WTC11 (cell line): ENCODE data around the gene KCNJ15. TPM values are rescaled to one million over a fixed set of nuclear protein-coding genes. Genes with fewer than 3 reads are reported as not detected.

Source experiments
- ATAC-seq: fragments of 200-7000 bp; cut with Tn5 transposase; 2 replicates; pipeline ENCODE4 v1.10.0; 2021; ENCODE audit warnings: mild to moderate bottlenecking, moderate library complexity
- CTCF ChIA-PET: fragments of 300-600 bp; sonication (Branson Sonifier 250); formaldehyde crosslinking; loops from one replicate; lab custom pipeline; 2021; ENCODE audit warnings: antibody characterized with exemption; lab: Charles Lee
- POLR2A ChIA-PET: fragments of 350-600 bp; sonication (Branson Sonifier 250); formaldehyde crosslinking; loops from one replicate; lab custom pipeline; 2021; ENCODE audit warnings: antibody characterized with exemption; lab: Charles Lee
- DNase-seq: peaks from one replicate; pipeline ENCODE4 v3.0.0; 2021; ENCODE audit warnings: low spot score
- H3K27ac Mint-ChIP-seq: 2 replicates; pipeline ENCODE4 v1.8.0; 2021; ENCODE audit warnings: mixed read lengths
- H3K27me3 Mint-ChIP-seq: 2 replicates; pipeline ENCODE4 v1.8.0; 2021; ENCODE audit warnings: low read depth, mild to moderate bottlenecking, moderate library complexity, mixed read lengths
- H3K36me3 Mint-ChIP-seq: 2 replicates; pipeline ENCODE4 v1.8.0; 2021; ENCODE audit warnings: mixed read lengths
- H3K4me1 Mint-ChIP-seq: 2 replicates; pipeline ENCODE4 v1.8.0; 2022; ENCODE audit warnings: mixed read lengths
- H3K4me3 Mint-ChIP-seq: 2 replicates; pipeline ENCODE4 v1.8.0; 2021; ENCODE audit warnings: mild to moderate bottlenecking, moderate library complexity, mixed read lengths
- H3K9me3 Mint-ChIP-seq: 2 replicates; pipeline ENCODE4 v1.8.0; 2021; ENCODE audit warnings: mixed read lengths
- ATF1 ChIP-seq: sonication (generic); formaldehyde crosslinking; IDR thresholded peaks from 2 replicates; pipeline ENCODE4 v1.8.1; 2023; ENCODE audit warnings: mild to moderate bottlenecking, moderate library complexity, missing genetic modification reagents
- GRHL2 ChIP-seq: fragments of 250-450 bp; sonication (Bioruptor Pico); IDR thresholded peaks from 2 replicates; pipeline ENCODE4 v1.8.0; 2022; ENCODE audit warnings: mild to moderate bottlenecking, moderate library complexity; ENCODE audit not compliant: insufficient replicate concordance, severe bottlenecking
- HMGA2 ChIP-seq: fragments of 250-450 bp; sonication (Bioruptor Pico); IDR thresholded peaks from 2 replicates; pipeline ENCODE4 v1.4.0; 2021; ENCODE audit warnings: mild to moderate bottlenecking, moderate library complexity
- HMGXB4 ChIP-seq: sonication (generic); formaldehyde crosslinking; IDR thresholded peaks from 2 replicates; pipeline ENCODE4 v1.8.1; 2023; ENCODE audit warnings: mild to moderate bottlenecking, moderate library complexity, missing genetic modification reagents
- NR2C2 ChIP-seq: sonication (generic); formaldehyde crosslinking; IDR thresholded peaks from 2 replicates; pipeline ENCODE4 v1.8.0; 2022; ENCODE audit warnings: mild to moderate bottlenecking, missing genetic modification reagents
- SMAD4 ChIP-seq: sonication (generic); formaldehyde crosslinking; IDR thresholded peaks from 2 replicates; pipeline ENCODE4 v1.8.0; 2022; ENCODE audit warnings: mild to moderate bottlenecking, missing genetic modification reagents
- STAT6 ChIP-seq: sonication (generic); formaldehyde crosslinking; conservative IDR thresholded peaks from 2 replicates; pipeline ENCODE4 v1.8.1; 2023; ENCODE audit warnings: mild to moderate bottlenecking, low read depth, missing genetic modification reagents, moderate library complexity
- ZNF219 ChIP-seq: sonication (generic); formaldehyde crosslinking; IDR thresholded peaks from 2 replicates; pipeline ENCODE4 v1.8.0; 2023; ENCODE audit warnings: missing genetic modification reagents, mild to moderate bottlenecking, borderline replicate concordance
- ZSCAN18 ChIP-seq: fragments of 250-450 bp; sonication (Bioruptor Pico); IDR thresholded peaks from 2 replicates; pipeline ENCODE4 v2.1.2; 2022; ENCODE audit warnings: mild to moderate bottlenecking, moderate library complexity
- total RNA-seq: library from RNA; stranded (reverse); gene quantifications from 3 replicates; pipeline ENCODE4 v1.2.3, GENCODE V29; 2021
- TF ChIP-seq, protein P1 (sequence below): sonication (generic); formaldehyde crosslinking; IDR thresholded peaks from 2 replicates; pipeline ENCODE4 v1.8.1; 2022; ENCODE audit warnings: mild to moderate bottlenecking, missing genetic modification reagents, moderate library complexity, borderline replicate concordance
- TF ChIP-seq, protein P2 (sequence below): fragments of 250-450 bp; sonication (Bioruptor Pico); IDR thresholded peaks from 2 replicates; pipeline ENCODE4 v1.9.0; 2021; ENCODE audit warnings: moderate library complexity, mild to moderate bottlenecking, inconsistent platforms, borderline replicate concordance
- TF ChIP-seq, protein P3 (sequence below): sonication (generic); formaldehyde crosslinking; IDR thresholded peaks from 2 replicates; pipeline ENCODE4 v1.8.0; 2022; ENCODE audit warnings: mild to moderate bottlenecking, missing genetic modification reagents
- TF ChIP-seq, protein P4 (sequence below): fragments of 250-450 bp; sonication (Bioruptor Pico); IDR thresholded peaks from 2 replicates; pipeline ENCODE4 v1.8.0; 2021; ENCODE audit warnings: mild to moderate bottlenecking
- TF ChIP-seq, protein P5 (sequence below): sonication (generic); formaldehyde crosslinking; IDR thresholded peaks from 2 replicates; pipeline ENCODE4 v1.8.1; 2022; ENCODE audit warnings: mild to moderate bottlenecking, moderate library complexity, missing genetic modification reagents

KCNJ15 gene
- total RNA-seq, 1 experiment from 2014 or later = 0.57 TPM

DNA sequence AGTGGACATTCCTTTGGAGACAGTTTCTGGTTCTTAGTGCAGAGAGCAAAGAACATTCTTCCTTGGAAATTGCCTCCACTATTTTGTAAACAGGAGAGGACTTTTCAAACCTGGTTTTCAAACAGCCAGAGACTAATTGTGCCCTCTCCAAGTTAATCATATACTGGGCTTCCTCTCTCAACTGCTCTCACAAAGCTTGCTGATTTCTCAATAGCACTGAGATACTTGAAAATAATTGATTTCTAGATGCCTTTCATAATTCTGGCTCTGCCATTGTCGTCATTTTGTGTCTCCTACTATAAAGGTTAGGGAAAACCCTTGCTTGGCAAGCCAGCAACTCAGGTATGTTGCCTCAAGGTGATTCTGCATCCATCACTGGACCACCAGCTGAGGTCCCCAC lies 56.0 kb downstream of the KCNJ15 start:
- DNase-seq (no peak), ATAC-seq (no peak)
- TF ChIP-seq, protein P1, sequence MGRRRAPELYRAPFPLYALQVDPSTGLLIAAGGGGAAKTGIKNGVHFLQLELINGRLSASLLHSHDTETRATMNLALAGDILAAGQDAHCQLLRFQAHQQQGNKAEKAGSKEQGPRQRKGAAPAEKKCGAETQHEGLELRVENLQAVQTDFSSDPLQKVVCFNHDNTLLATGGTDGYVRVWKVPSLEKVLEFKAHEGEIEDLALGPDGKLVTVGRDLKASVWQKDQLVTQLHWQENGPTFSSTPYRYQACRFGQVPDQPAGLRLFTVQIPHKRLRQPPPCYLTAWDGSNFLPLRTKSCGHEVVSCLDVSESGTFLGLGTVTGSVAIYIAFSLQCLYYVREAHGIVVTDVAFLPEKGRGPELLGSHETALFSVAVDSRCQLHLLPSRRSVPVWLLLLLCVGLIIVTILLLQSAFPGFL = no peak
- no peak for TF ChIP-seq ZSCAN18 (CRISPR knock-in tag)
- no peak for TF ChIP-seq GRHL2
- TF ChIP-seq, protein P2, sequence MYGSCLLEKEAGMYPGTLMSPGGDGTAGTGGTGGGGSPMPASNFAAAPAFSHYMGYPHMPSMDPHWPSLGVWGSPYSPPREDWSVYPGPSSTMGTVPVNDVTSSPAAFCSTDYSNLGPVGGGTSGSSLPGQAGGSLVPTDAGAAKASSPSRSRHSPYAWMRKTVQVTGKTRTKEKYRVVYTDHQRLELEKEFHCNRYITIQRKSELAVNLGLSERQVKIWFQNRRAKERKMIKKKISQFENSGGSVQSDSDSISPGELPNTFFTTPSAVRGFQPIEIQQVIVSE = no peak
- TF ChIP-seq, protein P3, sequence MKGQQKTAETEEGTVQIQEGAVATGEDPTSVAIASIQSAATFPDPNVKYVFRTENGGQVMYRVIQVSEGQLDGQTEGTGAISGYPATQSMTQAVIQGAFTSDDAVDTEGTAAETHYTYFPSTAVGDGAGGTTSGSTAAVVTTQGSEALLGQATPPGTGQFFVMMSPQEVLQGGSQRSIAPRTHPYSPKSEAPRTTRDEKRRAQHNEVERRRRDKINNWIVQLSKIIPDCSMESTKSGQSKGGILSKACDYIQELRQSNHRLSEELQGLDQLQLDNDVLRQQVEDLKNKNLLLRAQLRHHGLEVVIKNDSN = no peak
- TF ChIP-seq NR2C2 = no peak
- peaks cover 40% of the 10 kb centered on the region for H3K27me3 Mint-ChIP-seq
- no peak overlapping the region for H3K27ac Mint-ChIP-seq
- POLR2A ChIA-PET = no interaction called here
- CTCF ChIA-PET = no interaction called here
- H3K9me3 Mint-ChIP-seq = 0 out of 2 replicates have a peak, but pooled peaks cover 6% of the 10 kb centered on the region
- H3K4me1 Mint-ChIP-seq = peaks cover 12% of the 10 kb centered on the region
- no peak overlapping the region for H3K4me3 Mint-ChIP-seq
- no peaks in the 10 kb centered on the region for H3K36me3 Mint-ChIP-seq

GRCh38 chr21:38314558-38314957 lies 57.8 kb downstream of the KCNJ15 start:
- CTCF ChIA-PET = no interaction called here
- no peak overlapping the region for H3K4me3 Mint-ChIP-seq
- POLR2A ChIA-PET = no interaction called here
- ATAC-seq (no peak), DNase-seq (no peak)
- H3K36me3 Mint-ChIP-seq = no peaks in the 10 kb centered on the region
- peaks cover 40% of the 10 kb centered on the region for H3K27me3 Mint-ChIP-seq
- H3K9me3 Mint-ChIP-seq = peaks cover 7% of the 10 kb centered on the region; the same call in 1 of the 2 replicates
- H3K27ac Mint-ChIP-seq = no peak overlapping the region
- H3K4me1 Mint-ChIP-seq = peaks cover 12% of the 10 kb centered on the region
- TF ChIP-seq, protein P4, sequence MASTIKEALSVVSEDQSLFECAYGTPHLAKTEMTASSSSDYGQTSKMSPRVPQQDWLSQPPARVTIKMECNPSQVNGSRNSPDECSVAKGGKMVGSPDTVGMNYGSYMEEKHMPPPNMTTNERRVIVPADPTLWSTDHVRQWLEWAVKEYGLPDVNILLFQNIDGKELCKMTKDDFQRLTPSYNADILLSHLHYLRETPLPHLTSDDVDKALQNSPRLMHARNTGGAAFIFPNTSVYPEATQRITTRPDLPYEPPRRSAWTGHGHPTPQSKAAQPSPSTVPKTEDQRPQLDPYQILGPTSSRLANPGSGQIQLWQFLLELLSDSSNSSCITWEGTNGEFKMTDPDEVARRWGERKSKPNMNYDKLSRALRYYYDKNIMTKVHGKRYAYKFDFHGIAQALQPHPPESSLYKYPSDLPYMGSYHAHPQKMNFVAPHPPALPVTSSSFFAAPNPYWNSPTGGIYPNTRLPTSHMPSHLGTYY (CRISPR knock-in tag) = no peak
- no peak for TF ChIP-seq HMGXB4 (CRISPR knock-in tag)
- TF ChIP-seq HMGA2 (CRISPR knock-in tag) = no peak
- TF ChIP-seq, protein P5, sequence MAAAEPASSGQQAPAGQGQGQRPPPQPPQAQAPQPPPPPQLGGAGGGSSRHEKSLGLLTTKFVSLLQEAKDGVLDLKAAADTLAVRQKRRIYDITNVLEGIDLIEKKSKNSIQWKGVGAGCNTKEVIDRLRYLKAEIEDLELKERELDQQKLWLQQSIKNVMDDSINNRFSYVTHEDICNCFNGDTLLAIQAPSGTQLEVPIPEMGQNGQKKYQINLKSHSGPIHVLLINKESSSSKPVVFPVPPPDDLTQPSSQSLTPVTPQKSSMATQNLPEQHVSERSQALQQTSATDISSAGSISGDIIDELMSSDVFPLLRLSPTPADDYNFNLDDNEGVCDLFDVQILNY (CRISPR knock-in tag) = no peak
- TF ChIP-seq ATF1 (CRISPR knock-in tag) = no peak

- no peak overlapping the region for H3K4me3 Mint-ChIP-seq
- DNase-seq = no peak
These were observed 58.3 kb downstream of the KCNJ15 start for GRCh38 chr21:38315122-38315521.

More at GRCh38 chr21:38315122-38315521, 58.3 kb downstream of the KCNJ15 start:
- TF ChIP-seq STAT6 (CRISPR knock-in tag) (no peak), SMAD4 (CRISPR knock-in tag) (no peak), ZNF219 (no peak)
- TF ChIP-seq, protein P4 (CRISPR knock-in tag) = no peak
- no peak for ATAC-seq
- CTCF ChIA-PET = no interaction called here
- POLR2A ChIA-PET = no interaction called here
- H3K4me1 Mint-ChIP-seq = peaks cover 12% of the 10 kb centered on the region
- peaks cover 37% of the 10 kb centered on the region for H3K27me3 Mint-ChIP-seq
- H3K9me3 Mint-ChIP-seq = peaks cover 7% of the 10 kb centered on the region; the same call in 1 of the 2 replicates
- no peaks in the 10 kb centered on the region for H3K36me3 Mint-ChIP-seq
- H3K27ac Mint-ChIP-seq = no peak overlapping the region
